HL-60 (cell line): ENCODE measurements around the gene DPY19L3.
"Not testable (repeated sequence)": the region's sequence is repeated elsewhere in the genome, so short reads cannot be mapped to it uniquely, and the experiment has no call there.

Experiments
- DNase-seq, 2 experiments: peaks; one replicate each; pipeline ENCODE4 v3.0.0-alpha.2; 2010 to 2020; ENCODE audit warnings: low read depth in 1 of 2, low spot score in 1 of 2
- H3K27ac ChIP-seq: fragments of 250-450 bp; sonication (Bioruptor Pico); replicated peaks from 2 replicates; pipeline ENCODE4 v1.5.1; 2020; ENCODE audit warnings: mild to moderate bottlenecking, moderate library complexity
- H3K27me3 ChIP-seq: fragments of 250-450 bp; sonication (Bioruptor Pico); 2 replicates; pipeline ENCODE4 v1.5.1; 2021; ENCODE audit warnings: mild to moderate bottlenecking, moderate library complexity; ENCODE audit not compliant: insufficient read depth, poor library complexity, severe bottlenecking
- H3K4me3 ChIP-seq: replicated peaks from 2 replicates; pipeline ENCODE4 v1.5.1; 2011; ENCODE audit warnings: mild to moderate bottlenecking, control low read depth, low read length; ENCODE audit not compliant: insufficient read depth
- CTCF ChIP-seq: IDR thresholded peaks from one replicate; pipeline ENCODE4 v1.5.1; 2011; ENCODE audit warnings: low read length, control low read depth, inconsistent platforms; ENCODE audit not compliant: insufficient read depth
- GABPA ChIP-seq: IDR thresholded peaks from 2 replicates; pipeline ENCODE4 v1.6.1; 2012; ENCODE audit warnings: low read depth
- POLR2AphosphoS5 ChIP-seq: IDR thresholded peaks from 2 replicates; pipeline ENCODE4 v1.6.1; 2012; ENCODE audit warnings: low read depth
- REST ChIP-seq: IDR thresholded peaks from 2 replicates; pipeline ENCODE4 v1.6.1; 2012; ENCODE audit warnings: low read depth; ENCODE audit not compliant: insufficient replicate concordance
- SPI1 ChIP-seq: IDR thresholded peaks from 2 replicates; pipeline ENCODE4 v1.6.1; 2012; ENCODE audit warnings: low read depth, mild to moderate bottlenecking, borderline replicate concordance

The DPY19L3 gene

GRCh38 chr19:32373585-32374295 is 31.8 kb upstream of the DPY19L3 start:
- Histone ChIP-seq H3K27me3 (no peaks in the 10 kb centered on the region), H3K27ac (no peak overlapping the region), H3K4me3 (no peak overlapping the region)
- DNase-seq: no peak
- no peak for TF ChIP-seq GABPA
- TF ChIP-seq CTCF: no peak
- TF ChIP-seq SPI1: no peak
- TF ChIP-seq POLR2AphosphoS5: no peak
- TF ChIP-seq REST: no peak

DNA sequence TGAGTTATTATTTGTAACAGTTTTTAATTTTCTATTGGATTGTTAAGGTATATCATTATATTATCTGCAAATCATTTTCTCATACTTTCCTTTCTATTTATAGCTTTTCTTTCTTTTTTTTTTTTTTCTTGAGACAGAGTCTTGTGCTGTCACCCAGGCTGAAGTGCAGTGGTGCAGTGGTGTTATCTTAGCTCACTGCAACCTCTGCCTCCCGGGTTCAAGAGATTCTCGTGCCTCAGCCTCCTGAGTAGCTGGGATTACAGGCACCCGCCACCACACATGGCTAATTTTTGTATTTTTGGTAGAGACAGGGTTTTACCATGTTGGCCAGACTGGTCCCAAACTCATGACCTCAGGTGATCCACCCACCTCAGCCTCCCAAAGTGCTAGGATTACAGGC is 31.2 kb upstream of the DPY19L3 start:
- not testable (repeated sequence) for H3K27me3 ChIP-seq, DNase-seq, H3K27ac ChIP-seq, H3K4me3 ChIP-seq

GRCh38 chr19:32377088-32377487 is 28.5 kb upstream of the DPY19L3 start:
- not testable (repeated sequence) for H3K27ac ChIP-seq, H3K4me3 ChIP-seq, H3K27me3 ChIP-seq, DNase-seq

DNA sequence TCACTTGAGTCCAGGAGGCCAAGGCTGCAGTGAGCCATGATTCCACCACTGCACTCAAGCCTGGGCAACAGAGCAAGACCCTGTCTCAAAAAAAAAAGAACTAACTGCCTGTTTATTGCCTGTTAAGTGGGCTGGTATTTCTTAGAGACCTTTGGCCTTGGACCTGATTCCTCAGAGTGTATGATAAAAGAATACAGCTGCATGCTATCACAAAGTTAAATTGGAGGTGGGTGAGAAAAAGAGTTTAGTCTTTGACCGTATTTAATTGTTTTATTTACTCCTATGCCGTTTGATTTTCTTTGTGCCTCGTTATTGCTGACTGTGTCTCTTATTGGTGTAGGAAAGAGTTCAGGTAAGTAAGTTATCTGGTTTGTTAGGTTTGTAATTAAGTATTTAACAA is 25.3 kb upstream of the DPY19L3 start:
- no peak for TF ChIP-seq GABPA
- H3K27me3 ChIP-seq: no peaks in the 10 kb centered on the region
- H3K27ac ChIP-seq: no peak overlapping the region
- DNase-seq: no peak
- no peak overlapping the region for H3K4me3 ChIP-seq

DNA sequence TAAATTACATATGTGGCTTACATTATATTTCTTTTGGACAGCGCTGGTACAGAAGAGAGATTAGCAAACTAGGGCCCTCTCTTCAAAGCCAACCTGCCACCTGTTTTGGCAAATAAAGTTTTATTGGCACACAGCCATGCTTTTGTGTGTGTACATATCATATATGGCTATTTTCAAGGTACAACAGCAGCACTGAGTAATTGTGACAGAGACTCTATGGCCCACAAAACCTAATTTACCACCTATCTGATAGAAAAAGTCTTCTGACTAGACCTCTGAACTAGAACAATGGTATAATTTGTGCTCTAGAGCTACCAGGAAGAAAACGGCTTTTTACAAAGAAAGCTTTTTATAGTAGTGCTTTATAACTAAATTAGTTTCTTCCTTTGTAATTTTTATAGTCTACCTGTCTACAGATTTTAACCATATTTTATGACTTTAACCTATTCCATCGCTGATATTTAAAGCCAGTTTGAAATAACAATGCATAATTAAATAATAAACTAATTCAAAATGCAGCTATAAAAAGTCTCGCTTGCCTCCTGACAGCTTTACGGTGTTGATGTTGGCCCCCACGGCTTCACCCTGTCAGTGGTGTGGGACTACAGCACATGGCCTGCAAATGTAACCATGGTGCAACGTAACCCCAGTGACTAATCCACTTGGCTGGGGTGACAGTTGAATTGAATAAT is 17.7 kb upstream of the DPY19L3 start:
- H3K27me3 ChIP-seq: no peaks in the 10 kb centered on the region
- H3K27ac ChIP-seq: no peak overlapping the region
- TF ChIP-seq REST (no peak), SPI1 (no peak)
- no peak for DNase-seq
- no peak overlapping the region for H3K4me3 ChIP-seq

DNA sequence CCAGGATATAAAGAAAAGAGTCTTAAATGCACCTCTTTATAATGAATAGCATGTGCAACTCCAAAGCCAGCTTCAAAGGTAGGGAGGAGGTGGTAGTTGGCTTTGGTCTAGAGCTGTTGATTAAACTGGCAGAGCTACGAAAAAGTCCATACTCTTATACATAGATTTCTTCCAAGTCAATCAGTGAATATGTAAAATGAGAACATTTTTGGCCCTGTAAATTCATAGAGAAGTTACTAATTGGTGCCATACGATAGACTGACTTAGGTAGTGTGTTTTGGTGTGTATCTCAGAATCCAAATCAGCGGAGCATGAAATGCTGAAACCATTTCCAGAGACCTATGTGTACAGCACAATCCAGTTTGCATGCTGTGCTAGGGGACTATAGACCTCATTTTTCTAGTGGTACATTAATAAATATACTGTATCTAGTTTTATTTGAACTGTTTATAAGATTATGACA is 17.1 kb upstream of the DPY19L3 start:
- Histone ChIP-seq H3K27ac (no peak overlapping the region), H3K27me3 (no peaks in the 10 kb centered on the region), H3K4me3 (no peak overlapping the region)
- no peak for TF ChIP-seq REST
- no peak for TF ChIP-seq CTCF
- TF ChIP-seq SPI1: no peak
- TF ChIP-seq GABPA: no peak
- TF ChIP-seq POLR2AphosphoS5: no peak
- DNase-seq: no peak
